ENCODE results near the gene ALG14. TPM values are rescaled to one million over a fixed set of nuclear protein-coding genes. Genes with fewer than 3 reads are reported as not detected.

Gene ALG14
- total RNA-seq, 2 experiments from 2014 or later: 2.5 to 2.9 TPM

GRCh38 chr1:94994805-94995204 is 77.9 kb downstream of the ALG14 start:
- no peak for ATAC-seq
- peaks cover 12% of the 10 kb centered on the region for H3K4me1 Mint-ChIP-seq (ENCODE audit: low read depth)
- H3K9me3 Mint-ChIP-seq: no peaks in the 10 kb centered on the region
- intact Hi-C loops (cut with micrococcal nuclease): no loop called here
- TF ChIP-seq CTCF (IDR thresholded peaks at IDR 0.05): no peak
- H3K4me3 Mint-ChIP-seq: no peak overlapping the region
- H3K27ac Mint-ChIP-seq: no peak overlapping the region
- ChIA-PET POLR2A (no interaction called here), CTCF (interaction anchor here (1.7 kb wide), 1 partner anchor 49 kb away, joined by 6 read pairs; no protein-coding TSS in a partner anchor)
- H3K27me3 Mint-ChIP-seq: no peaks in the 10 kb centered on the region
- DNase-seq: no peak
- H3K36me3 Mint-ChIP-seq (ENCODE audit: low read depth): no peaks in the 10 kb centered on the region

- Mint-ChIP-seq H3K4me1 (ENCODE audit: low read depth) (peaks cover 12% of the 10 kb centered on the region), H3K9me3 (no peaks in the 10 kb centered on the region), H3K27ac (no peak overlapping the region), H3K4me3 (no peak overlapping the region), H3K36me3 (ENCODE audit: low read depth) (no peaks in the 10 kb centered on the region), H3K27me3 (no peaks in the 10 kb centered on the region)
- ATAC-seq (no peak), DNase-seq (no peak)
- TF ChIP-seq CTCF (IDR thresholded peaks at IDR 0.05): no peak
- CTCF ChIA-PET: interaction anchor here (1.7 kb wide), 1 partner anchor 49 kb away, joined by 6 read pairs; no protein-coding TSS in a partner anchor
- intact Hi-C loops (cut with micrococcal nuclease): no loop called here
- POLR2A ChIA-PET: no interaction called here
Measured at GRCh38 chr1:94993931-94994645, 78.7 kb downstream of the ALG14 start.

- Mint-ChIP-seq H3K9me3 (no peaks in the 10 kb centered on the region), H3K36me3 (ENCODE audit: low read depth) (no peaks in the 10 kb centered on the region), H3K27me3 (no peaks in the 10 kb centered on the region), H3K27ac (no peak overlapping the region), H3K4me1 (ENCODE audit: low read depth) (peaks cover 12% of the 10 kb centered on the region), H3K4me3 (no peak overlapping the region)
- ATAC-seq (no peak), DNase-seq (no peak)
- intact Hi-C loops (cut with micrococcal nuclease): no loop called here
- TF ChIP-seq CTCF (IDR thresholded peaks at IDR 0.05): no peak
- ChIA-PET CTCF (interaction anchor here (1.7 kb wide), 1 partner anchor 50 kb away, joined by 6 read pairs; no protein-coding TSS in a partner anchor), POLR2A (no interaction called here)
Measured at GRCh38 chr1:94992863-94993563, 79.7 kb downstream of the ALG14 start.

GRCh38 chr1:94992161-94992560 is 80.6 kb downstream of the ALG14 start:
- TF ChIP-seq CTCF (IDR thresholded peaks at IDR 0.05): no peak
- POLR2A ChIA-PET: no interaction called here
- Mint-ChIP-seq H3K4me1 (ENCODE audit: low read depth) (peaks cover 12% of the 10 kb centered on the region), H3K9me3 (no peaks in the 10 kb centered on the region), H3K27me3 (no peaks in the 10 kb centered on the region), H3K27ac (no peak overlapping the region), H3K4me3 (no peak overlapping the region), H3K36me3 (ENCODE audit: low read depth) (no peaks in the 10 kb centered on the region)
- intact Hi-C loops (cut with micrococcal nuclease): no loop called here
- DNase-seq: no peak
- CTCF ChIA-PET: interaction anchor here (1.1 kb wide), 1 partner anchor 51 kb away, joined by 3 read pairs; no protein-coding TSS in a partner anchor
- ATAC-seq: no peak

- Mint-ChIP-seq H3K9me3 (no peaks in the 10 kb centered on the region), H3K4me1 (ENCODE audit: low read depth) (peaks cover 8% of the 10 kb centered on the region), H3K27me3 (no peaks in the 10 kb centered on the region), H3K36me3 (ENCODE audit: low read depth) (no peaks in the 10 kb centered on the region), H3K27ac (no peak overlapping the region), H3K4me3 (no peak overlapping the region)
- ChIA-PET CTCF (no interaction called here), POLR2A (no interaction called here)
- intact Hi-C loops (cut with micrococcal nuclease): no loop called here
- DNase-seq: no peak
- no peak for TF ChIP-seq CTCF (IDR thresholded peaks at IDR 0.05)
- ATAC-seq: no peak
Measured at GRCh38 chr1:94989911-94990473, 82.8 kb downstream of the ALG14 start.
